K562 (cell line): Measurements from ENCODE around the gene ADGRE2. TPM values are rescaled to one million over a fixed set of nuclear protein-coding genes. Genes with fewer than 3 reads are reported as not detected.

Experiments
- CREB1 ChIP-seq, 2 experiments: sonication (generic) in 1 of 2; formaldehyde crosslinking in 1 of 2; IDR thresholded peaks; 2 replicates each; pipeline versions ENCODE4 v1.6.1 to v1.8.0; 2012 to 2022; ENCODE audit warnings: inconsistent platforms in 1 of 2, mild to moderate bottlenecking in 1 of 2, missing genetic modification reagents in 1 of 2, moderate library complexity in 1 of 2
- ESRRA ChIP-seq: fragments of 450-650 bp; IDR thresholded peaks from 2 replicates; pipeline ENCODE4 v1.6.1; 2014; ENCODE audit warnings: low read depth, mild to moderate bottlenecking, moderate library complexity, borderline replicate concordance
- KLF10 ChIP-seq: fragments of 250-450 bp; sonication (Bioruptor Pico); IDR thresholded peaks from 2 replicates; pipeline ENCODE4 v1.6.1; 2021; ENCODE audit warnings: matching md5 sums
- MITF ChIP-seq: IDR thresholded peaks from 2 replicates; pipeline ENCODE4 v1.6.1; 2014; ENCODE audit warnings: antibody characterized with exemption
- NCOA1 ChIP-seq: fragments of 450-650 bp; IDR thresholded peaks from 2 replicates; pipeline ENCODE4 v1.6.1; 2016; ENCODE audit warnings: low read depth
- NFXL1 ChIP-seq: fragments of 450-650 bp; formaldehyde crosslinking; IDR thresholded peaks from 2 replicates; pipeline ENCODE4 v1.4.0; 2021; ENCODE audit warnings: mild to moderate bottlenecking
- NR0B1 ChIP-seq: fragments of 450-650 bp; IDR thresholded peaks from one replicate; pipeline ENCODE4 v1.6.1; 2018; ENCODE audit warnings: mild to moderate bottlenecking, moderate library complexity; ENCODE audit not compliant: partially characterized antibody
- PATZ1 ChIP-seq: fragments of 250-450 bp; sonication (Bioruptor Pico); IDR thresholded peaks from 2 replicates; pipeline ENCODE4 v1.5.0; 2020; ENCODE audit warnings: mild to moderate bottlenecking, borderline replicate concordance
- PTRF ChIP-seq: fragments of 450-650 bp; IDR thresholded peaks from 2 replicates; pipeline ENCODE4 v1.6.1; 2016; ENCODE audit warnings: mild to moderate bottlenecking, missing genetic modification characterization, missing compliant biosample characterization
- RNF2 ChIP-seq: sonication (generic); IDR thresholded peaks from 2 replicates; pipeline ENCODE4 v1.6.1; 2016
- ZKSCAN1 ChIP-seq: fragments of 150-350 bp; IDR thresholded peaks from 2 replicates; pipeline ENCODE4 v1.6.1; 2016; ENCODE audit warnings: low read depth, low read length
- ZNF232 ChIP-seq: sonication (generic); formaldehyde crosslinking; IDR thresholded peaks from 2 replicates; pipeline ENCODE4 v1.8.0; 2022; ENCODE audit warnings: mild to moderate bottlenecking, missing genetic modification reagents
- ZNF311 ChIP-seq: fragments of 250-450 bp; sonication (Bioruptor Pico); IDR thresholded peaks from 2 replicates; pipeline ENCODE4 v1.4.0; 2020; ENCODE audit warnings: mild to moderate bottlenecking, moderate library complexity
- ZNF318 ChIP-seq, 2 experiments: fragments of 450-650 bp; IDR thresholded peaks; 2 replicates each; pipeline ENCODE4 v1.6.1; 2016; ENCODE audit warnings: mild to moderate bottlenecking in 2 of 2, borderline replicate concordance in 1 of 2, low read depth in 1 of 2, moderate library complexity in 1 of 2
- ZNF778 ChIP-seq: fragments of 450-650 bp; formaldehyde crosslinking; IDR thresholded peaks from 2 replicates; pipeline ENCODE4 v1.4.0; 2020; ENCODE audit warnings: mild to moderate bottlenecking, moderate library complexity
- polyA plus RNA-seq, 8 experiments: library from polyadenylated mRNA; depleted of rRNA in 4 of 8; stranded (reverse) in 5 of 8; unstranded in 3 of 8; fragments of >200 nt; fragmentation: Nextera tagmentation in 2 of 8; fragmentation: Illumina TruSeq in 1 of 8; extraction: Ambion mirVana in 2 of 8; extraction: Trizol in 1 of 8; gene quantifications; 2 replicates each; pipeline versions ENCODE4 v1.2.1 to v1.2.3, GENCODE V29; 2011 to 2014; ENCODE audit warnings: inconsistent platforms in 1 of 8, missing spikeins in 1 of 8
- total RNA-seq, 7 experiments: library from RNA; depleted of rRNA in 6 of 7; stranded (reverse); fragments of >200 nt in 6 of 7; fragmentation: Illumina TruSeq in 2 of 7; extraction: Trizol in 2 of 7; gene quantifications; 2 replicates each; pipeline versions ENCODE4 v1.2.1 to v1.2.3, GENCODE V29; 2011 to 2021; ENCODE audit warnings: low replicate concordance in 1 of 7

ADGRE2 gene
- total and polyA plus RNA-seq, 9 of the 15 experiments (the other 6 are each of a cell fraction or from before 2014, with no cell fraction given): 4.3 to 17.3 (median 9.8) TPM

- no peak for TF ChIP-seq NR0B1
- no peak for TF ChIP-seq RNF2
- TF ChIP-seq PTRF (tag): no peak
- TF ChIP-seq CREB1 (IDR thresholded peaks at IDR 0.05): no peak
- TF ChIP-seq CREB1 (CRISPR knock-in tag; IDR thresholded peaks at IDR 0.05): peak; percentile 32; the same call in 1 of the 2 replicates
- TF ChIP-seq ZNF311 (CRISPR knock-in tag): no peak
- TF ChIP-seq ZKSCAN1: no peak
- TF ChIP-seq ZNF232 (CRISPR knock-in tag): 0 out of 2 replicates have a peak, but pooled peaks have one; percentile 7
- no peak for TF ChIP-seq ZNF778 (CRISPR knock-in tag)
- TF ChIP-seq MITF: no peak
- no peak for TF ChIP-seq NFXL1 (CRISPR knock-in tag)
- TF ChIP-seq NCOA1: no peak
- TF ChIP-seq ESRRA: peak; percentile 29; the same call in 1 of the 2 replicates
- TF ChIP-seq ZNF318 (IDR thresholded peaks at IDR 0.05; ENCODE audit: borderline replicate concordance in 1 of 2, low read depth in 1 of 2): no peak
- no peak for TF ChIP-seq PATZ1 (CRISPR knock-in tag)
- TF ChIP-seq KLF10 (CRISPR knock-in tag): no peak
Observed at GRCh38 chr19:14775869-14776586, 2.3 kb downstream of the ADGRE2 start (continued).
